Fibroblast of lung (primary cell): ENCODE measurements around the gene LMO7. TPM values are rescaled to one million over a fixed set of nuclear protein-coding genes. Genes with fewer than 3 reads are reported as not detected.

ENCODE experiments used
- DNase-seq, 2 donors: peaks; one replicate each; pipeline versions ENCODE4 v3.0.0 to v3.0.0-alpha.2; 2010; ENCODE audit warnings: low read depth in 2 of 2
- H2AFZ ChIP-seq: 2 replicates; pipeline ENCODE4 v1.5.1; 2012; ENCODE audit warnings: low read length, control low read depth, inconsistent platforms
- H3K27ac ChIP-seq: 2 replicates; pipeline ENCODE4 v1.5.1; 2011; ENCODE audit warnings: low read length, control low read depth; ENCODE audit not compliant: insufficient read depth
- H3K27me3 ChIP-seq: 2 replicates; pipeline ENCODE4 v1.5.1; 2011; ENCODE audit warnings: mild to moderate bottlenecking, low read length; ENCODE audit not compliant: control insufficient read depth, insufficient read depth
- H3K36me3 ChIP-seq: 2 replicates; pipeline ENCODE4 v1.5.1; 2011; ENCODE audit warnings: low read length; ENCODE audit not compliant: control insufficient read depth, insufficient read depth
- H3K4me1 ChIP-seq: 2 replicates; pipeline ENCODE4 v1.5.1; 2011; ENCODE audit warnings: low read length; ENCODE audit not compliant: control insufficient read depth, insufficient read depth; ENCODE audit errors: extremely low read depth
- H3K4me2 ChIP-seq: 2 replicates; pipeline ENCODE4 v1.5.1; 2011; ENCODE audit warnings: low read length, control low read depth; ENCODE audit not compliant: insufficient read depth; ENCODE audit errors: extremely low read depth
- H3K4me3 ChIP-seq, 4 experiments: fragments of 200-600 bp in 1 of 4; sonication (generic) in 1 of 4; replicated peaks in 1 of 4; 2 replicates each; pipeline ENCODE4 v1.5.1; 2011 to 2016; ENCODE audit warnings: low read length in 4 of 4, low read depth in 3 of 4, mild to moderate bottlenecking in 3 of 4, control low read depth in 2 of 4, inconsistent platforms in 1 of 4, mixed read lengths in 1 of 4; ENCODE audit not compliant: insufficient read depth in 1 of 4; ENCODE audit errors: control extremely low read depth in 1 of 4
- H3K79me2 ChIP-seq: 2 replicates; pipeline ENCODE4 v1.5.1; 2012; ENCODE audit warnings: mild to moderate bottlenecking, low read length, inconsistent platforms; ENCODE audit not compliant: control insufficient read depth, insufficient read depth
- H3K9ac ChIP-seq: 2 replicates; pipeline ENCODE4 v1.5.1; 2011; ENCODE audit warnings: mild to moderate bottlenecking, low read length, control low read depth; ENCODE audit not compliant: insufficient read depth
- H3K9me3 ChIP-seq: 2 replicates; pipeline ENCODE4 v1.5.1; 2012; ENCODE audit warnings: low read depth, low read length; ENCODE audit not compliant: control insufficient read depth, insufficient read depth
- H4K20me1 ChIP-seq: 2 replicates; pipeline ENCODE4 v1.5.1; 2011; ENCODE audit warnings: low read length; ENCODE audit not compliant: control insufficient read depth, insufficient read depth; ENCODE audit errors: extremely low read depth
- CTCF ChIP-seq, 2 donors: IDR thresholded peaks in 1 of 2; conservative IDR thresholded peaks in 1 of 2; 1 replicate in 1 of 2; 2 replicates in 1 of 2; pipeline ENCODE4 v1.5.1; 2011 to 2012; ENCODE audit warnings: low read length in 2 of 2, control low read depth in 1 of 2, inconsistent platforms in 1 of 2, low read depth in 1 of 2, mild to moderate bottlenecking in 1 of 2
- EZH2 ChIP-seq: IDR thresholded peaks from 2 replicates; pipeline ENCODE4 v1.5.1; 2012; ENCODE audit warnings: low read length, control low read depth, mild to moderate bottlenecking; ENCODE audit errors: missing control alignments
- polyA plus RNA-seq, 2 donors: library from polyadenylated mRNA; depleted of rRNA in 1 of 2; stranded (reverse) in 1 of 2; unstranded in 1 of 2; fragments of >200 nt; gene quantifications; 2 replicates each; pipeline ENCODE4 v1.2.1, GENCODE V29; 2011 to 2012; ENCODE audit warnings: missing spikeins in 1 of 2
- total RNA-seq: library from RNA; depleted of rRNA; stranded (reverse); fragments of >200 nt; gene quantifications from 2 replicates; pipeline ENCODE4 v1.2.1, GENCODE V29; 2014

Gene LMO7
- total and polyA plus RNA-seq, 2 donors (not counting 1 experiment from before 2014, with no cell fraction given) = 71.9 to 226 TPM

- H3K4me1 ChIP-seq = no peaks in the 10 kb centered on the region
- no peak for DNase-seq
- no peaks in the 10 kb centered on the region for H3K36me3 ChIP-seq
- H4K20me1 ChIP-seq = no peaks in the 10 kb centered on the region
- no peak overlapping the region for H3K27ac ChIP-seq
- H3K27me3 ChIP-seq = no peaks in the 10 kb centered on the region
- no peaks in the 10 kb centered on the region for H3K9me3 ChIP-seq
- no peak overlapping the region for H3K9ac ChIP-seq
- no peak overlapping the region for H2AFZ ChIP-seq
- no peak overlapping the region for H3K4me3 ChIP-seq
- no peak for TF ChIP-seq CTCF (conservative IDR thresholded peaks at IDR 0.05 in 1 of 2, IDR thresholded peaks at IDR 0.05 in 1 of 2; ENCODE audit: low read depth in 1 of 2, low read length in 2 of 2)
- H3K79me2 ChIP-seq = no peaks in the 10 kb centered on the region
- no peak overlapping the region for H3K4me2 ChIP-seq
Observed at GRCh38 chr13:75882261-75882660, 246.1 kb downstream of the LMO7 start.

GRCh38 chr13:75889427-75889826 lies 253.3 kb downstream of the LMO7 start:
- H3K4me1 ChIP-seq = no peaks in the 10 kb centered on the region
- H3K9me3 ChIP-seq = no peaks in the 10 kb centered on the region
- DNase-seq = no peak
- no peaks in the 10 kb centered on the region for H3K27me3 ChIP-seq
- no peaks in the 10 kb centered on the region for H3K79me2 ChIP-seq
- H3K27ac ChIP-seq = no peak overlapping the region
- H4K20me1 ChIP-seq = no peaks in the 10 kb centered on the region
- no peak overlapping the region for H3K9ac ChIP-seq
- H3K36me3 ChIP-seq = no peaks in the 10 kb centered on the region
- no peak overlapping the region for H2AFZ ChIP-seq
- H3K4me3 ChIP-seq = no peak overlapping the region
- no peak for TF ChIP-seq EZH2
- no peak for TF ChIP-seq CTCF (conservative IDR thresholded peaks at IDR 0.05 in 1 of 2, IDR thresholded peaks at IDR 0.05 in 1 of 2; ENCODE audit: low read depth in 1 of 2, low read length in 2 of 2)
- no peak overlapping the region for H3K4me2 ChIP-seq

GRCh38 chr13:75895168-75895567 lies 259.0 kb downstream of the LMO7 start:
- no peaks in the 10 kb centered on the region for H3K9me3 ChIP-seq
- H3K9ac ChIP-seq = no peak overlapping the region
- TF ChIP-seq CTCF (conservative IDR thresholded peaks at IDR 0.05 in 1 of 2, IDR thresholded peaks at IDR 0.05 in 1 of 2; ENCODE audit: low read depth in 1 of 2, low read length in 2 of 2) = no peak
- TF ChIP-seq EZH2 = no peak
- no peaks in the 10 kb centered on the region for H3K36me3 ChIP-seq
- H2AFZ ChIP-seq = no peak overlapping the region
- no peak overlapping the region for H3K4me2 ChIP-seq
- DNase-seq = no peak
- no peaks in the 10 kb centered on the region for H3K79me2 ChIP-seq
- H3K27ac ChIP-seq = no peak overlapping the region
- H3K4me3 ChIP-seq = no peak overlapping the region
- no peaks in the 10 kb centered on the region for H3K4me1 ChIP-seq
- H3K27me3 ChIP-seq = no peaks in the 10 kb centered on the region
- no peaks in the 10 kb centered on the region for H4K20me1 ChIP-seq
